OCI-LY3 (cell line): ENCODE results near the gene KDM1A.
"Not testable (repeated sequence)": the region's sequence is repeated elsewhere in the genome, so short reads cannot be mapped to it uniquely, and the experiment has no call there.

ENCODE experiments used
- CTCF ChIP-seq: fragments of 200-600, 300-600 bp; sonication (generic); IDR thresholded peaks from 2 replicates; pipeline ENCODE4 v1.5.1; 2014; ENCODE audit warnings: antibody characterized with exemption, low read length, low read depth
- EZH2phosphoT487 ChIP-seq: fragments of 200-600 bp; shearing (Covaris generic); IDR thresholded peaks from 2 replicates; pipeline ENCODE4 v1.6.1; 2018; ENCODE audit warnings: antibody characterized with exemption, mixed run types, low read depth

DNA sequence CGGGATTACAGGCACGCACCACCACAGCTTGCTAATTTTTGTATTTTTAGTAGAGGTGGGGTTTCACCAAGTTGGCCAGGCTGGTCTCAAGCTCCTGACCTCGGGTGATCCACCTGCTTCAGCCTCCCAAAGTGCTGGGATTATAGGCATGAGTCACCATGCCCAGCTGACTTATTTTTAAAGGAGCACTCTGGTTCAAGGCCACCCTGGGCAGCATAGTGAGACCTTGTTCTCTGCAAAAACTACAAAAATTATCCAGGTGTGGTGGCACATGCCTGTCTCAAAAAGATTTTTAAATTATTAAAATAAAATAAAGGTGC, 38.8 kb upstream of the KDM1A start:
- not testable (repeated sequence) for TF ChIP-seq CTCF, EZH2phosphoT487
